Fibroblast of mammary gland (primary cell): Measurements from ENCODE around the gene ADPRHL1.
A peak's percentile ranks its signal among the peaks of the same experiment; 100 is the strongest.

ENCODE experiments used
- DNase-seq: peaks from one replicate; pipeline ENCODE4 v3.0.0-alpha.2; 2010; ENCODE audit warnings: low read depth
- H3K4me3 ChIP-seq: 2 replicates; pipeline ENCODE4 v1.5.1; 2011; ENCODE audit warnings: low read depth, mild to moderate bottlenecking, low read length, moderate library complexity; ENCODE audit not compliant: control insufficient read depth
- CTCF ChIP-seq: conservative IDR thresholded peaks from 2 replicates; pipeline ENCODE4 v1.5.1; 2011; ENCODE audit warnings: low read depth, low read length, inconsistent platforms; ENCODE audit not compliant: control insufficient read depth, insufficient read depth

Gene ADPRHL1

DNA sequence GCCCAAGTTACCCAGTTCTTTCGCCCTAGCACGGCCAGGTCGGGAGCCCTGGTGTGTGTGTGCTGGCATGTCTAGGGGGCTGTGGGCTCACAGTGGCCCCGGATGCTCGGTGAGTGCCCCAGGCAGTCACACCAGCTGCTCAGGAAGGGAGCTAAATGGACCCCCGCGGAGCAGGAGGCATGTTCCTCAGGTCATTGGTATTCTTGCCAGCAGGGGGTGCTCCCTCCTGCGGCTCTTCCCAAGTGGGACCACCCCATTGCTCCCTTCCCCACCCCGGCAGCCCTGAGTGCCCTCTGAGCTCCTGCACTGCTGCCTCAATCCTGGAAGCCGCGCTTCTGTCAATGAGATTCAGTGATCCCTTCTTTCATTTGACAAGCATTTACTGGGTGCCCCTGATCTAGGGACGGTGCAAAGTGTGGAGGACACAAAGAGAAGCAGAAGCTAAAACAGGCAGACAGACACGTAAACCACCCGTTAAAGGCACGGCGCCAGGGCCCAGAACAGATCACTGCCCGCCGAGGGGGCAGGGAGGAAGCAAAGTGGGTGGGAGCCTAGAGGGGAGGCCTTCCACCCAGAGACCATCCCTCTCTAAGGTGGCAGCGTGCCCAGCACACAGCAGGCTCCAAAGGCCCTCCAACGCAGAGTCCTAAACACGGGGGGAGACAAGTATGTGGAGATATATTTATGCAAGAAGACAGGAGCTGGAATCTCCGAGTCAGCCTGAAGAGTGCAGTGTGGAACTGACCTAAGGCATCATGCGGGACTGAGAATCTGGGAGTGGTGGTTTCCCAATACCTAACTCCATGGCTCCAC lies 5.2 kb upstream of the ADPRHL1 start:
- TF ChIP-seq CTCF: peak; percentile 39
- H3K4me3 ChIP-seq: no peak overlapping the region
- peak; percentile 16 for DNase-seq

GRCh38 chr13:113457510-113457909 lies 4.2 kb upstream of the ADPRHL1 start:
- no peak for DNase-seq
- H3K4me3 ChIP-seq: no peak overlapping the region
- TF ChIP-seq CTCF: no peak

DNA sequence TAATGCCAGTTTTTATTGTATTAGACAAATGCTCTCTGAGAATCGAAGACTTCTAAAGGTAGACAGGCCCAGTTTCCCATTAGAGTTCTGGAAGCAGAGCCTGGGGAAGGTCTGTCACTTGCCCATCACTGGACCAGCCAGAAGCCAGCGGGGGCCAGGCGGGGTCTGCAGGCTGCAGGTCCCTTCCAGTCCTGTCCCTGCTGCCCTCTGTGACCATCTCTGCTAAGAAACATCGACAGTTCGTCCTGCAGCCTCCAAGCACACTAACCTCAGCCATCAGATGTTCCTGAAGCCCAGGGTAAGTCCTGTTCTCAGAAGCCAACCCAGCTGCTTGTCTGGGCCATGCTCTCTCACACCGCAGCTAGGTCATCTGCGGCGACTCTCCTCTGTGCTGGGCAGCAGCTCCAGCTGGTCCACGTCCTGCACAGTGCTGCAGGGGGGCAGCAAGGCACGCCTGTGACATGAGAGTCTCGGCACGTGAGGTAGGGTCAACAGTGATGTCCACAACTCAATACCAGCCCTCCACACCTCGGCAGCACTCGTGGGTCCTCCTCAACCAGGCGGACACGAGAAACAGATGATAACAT lies 2.9 kb upstream of the ADPRHL1 start:
- H3K4me3 ChIP-seq: no peak overlapping the region
- DNase-seq: no peak
- TF ChIP-seq CTCF: no peak

DNA sequence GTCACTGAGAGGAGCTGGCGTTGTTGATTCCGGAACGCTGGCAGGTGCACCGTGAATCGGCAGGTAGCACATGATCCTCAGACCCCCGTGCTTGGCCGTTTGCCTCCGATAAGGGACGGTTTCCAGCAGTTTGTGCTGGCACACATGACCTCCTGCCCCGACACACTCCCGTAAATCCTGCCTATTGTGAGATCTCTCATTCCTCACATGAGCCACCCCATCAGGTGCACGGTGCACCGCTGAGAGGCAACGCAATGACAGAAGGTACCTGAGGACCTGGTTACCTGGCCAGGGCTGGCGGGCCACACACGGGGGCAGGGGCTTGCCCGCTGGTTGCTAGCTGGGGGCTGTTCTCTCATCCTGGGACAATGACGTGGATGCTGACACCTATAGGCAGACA lies 2.1 kb upstream of the ADPRHL1 start:
- TF ChIP-seq CTCF: no peak
- no peak for DNase-seq

GRCh38 chr13:113454936-113455335 lies 1.6 kb upstream of the ADPRHL1 start:
- no peak for DNase-seq
- TF ChIP-seq CTCF: no peak
- H3K4me3 ChIP-seq: no peak overlapping the region

More for the DNA sequence above, 2.1 kb upstream of the ADPRHL1 start:
- no peak overlapping the region for H3K4me3 ChIP-seq

GRCh38 chr13:113452466-113452865 lies 822 bp downstream of the ADPRHL1 start:
- no peak for TF ChIP-seq CTCF
- DNase-seq: no peak
- H3K4me3 ChIP-seq: no peak overlapping the region
